ENCODE results near the gene ATP4B. TPM values are rescaled to one million over a fixed set of nuclear protein-coding genes. Genes with fewer than 3 reads are reported as not detected.

The ATP4B gene
- total and polyA plus RNA-seq, 2 experiments from 2014 or later = not detected

DNA sequence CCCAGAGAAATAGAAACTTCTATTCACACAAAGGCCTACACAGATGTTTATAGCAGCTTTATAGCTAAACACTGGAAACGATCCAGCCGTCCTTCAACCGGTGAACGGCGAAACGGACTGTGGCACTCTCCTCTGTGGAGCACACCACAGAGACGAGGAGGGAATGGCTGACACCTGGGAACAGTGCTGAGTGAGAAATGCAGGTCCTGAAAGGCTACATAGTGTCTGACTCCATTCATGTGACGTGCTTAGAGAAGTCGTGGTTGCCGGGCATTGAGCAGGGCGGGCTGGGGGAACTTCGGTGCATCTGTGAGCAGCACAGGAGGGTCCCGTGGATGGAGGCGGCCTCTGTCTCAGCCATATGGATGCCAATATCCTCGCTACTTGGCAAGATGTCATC lies 5.9 kb upstream of the ATP4B start:
- Histone ChIP-seq H3K27me3 (replicated peaks; ENCODE audit: insufficient read depth) (peaks cover 8% of the 10 kb centered on the region), H3K4me3 (no peak overlapping the region), H4K20me1 (ENCODE audit: insufficient read depth) (no peaks in the 10 kb centered on the region), H2AFZ (no peak overlapping the region), H3F3A (ENCODE audit: insufficient read depth) (no peaks in the 10 kb centered on the region; the same call in 1 of the 2 replicates), H3K36me3 (ENCODE audit: low read depth) (no peaks in the 10 kb centered on the region), H3K9ac (no peak overlapping the region), H3K9me2 (ENCODE audit: insufficient read depth) (no peaks in the 10 kb centered on the region), H3K4me2 (ENCODE audit: unreplicated experiment) (no peak overlapping the region), H3K4me1 (ENCODE audit: insufficient read depth) (no peaks in the 10 kb centered on the region), H3K79me2 (ENCODE audit: insufficient read depth) (no peaks in the 10 kb centered on the region), H3K9me3 (ENCODE audit: low read depth) (no peaks in the 10 kb centered on the region), H3K27ac (no peak overlapping the region)
- TF ChIP-seq EZH2phosphoT487 (IDR thresholded peaks at IDR 0.05; ENCODE audit: insufficient read depth, low read depth) (no peak), EZH2 (IDR thresholded peaks at IDR 0.05; ENCODE audit: insufficient read depth, poor library complexity, severe bottlenecking) (no peak)
- WGBS, 2 experiments (ENCODE audit: low coverage in 1 of 2, low lambda C conversion rate in 2 of 2, missing lambda C conversion rate in 2 of 2) = 28 to 41% methylated on average over 15 of the region's 15 CpGs
- in situ Hi-C loops (cut with MboI) = no loop called here
- DNase-seq = no peak

DNA sequence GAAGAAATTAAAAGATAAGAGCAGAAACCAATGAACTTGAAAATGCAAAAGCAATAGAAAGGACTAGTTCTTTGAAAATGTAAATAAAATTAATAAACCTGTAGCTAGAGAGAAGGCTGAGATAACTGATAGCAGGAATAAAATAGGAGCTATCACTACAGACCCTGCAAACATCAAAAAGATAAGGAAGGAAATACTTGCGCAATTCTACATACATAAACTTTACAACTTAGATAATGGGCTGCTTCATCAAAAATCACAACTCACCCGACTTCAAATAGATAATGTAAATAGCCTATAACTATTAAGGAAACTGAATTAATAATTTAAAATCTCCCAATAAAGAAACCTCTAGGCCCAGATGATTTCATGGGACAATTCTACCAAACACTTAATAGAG lies 3.5 kb upstream of the ATP4B start:
- in situ Hi-C loops (cut with MboI) = no loop called here
- Histone ChIP-seq H3K4me1 (ENCODE audit: insufficient read depth) (no peaks in the 10 kb centered on the region), H3K9ac (no peak overlapping the region), H3K9me2 (ENCODE audit: insufficient read depth) (no peaks in the 10 kb centered on the region), H3F3A (ENCODE audit: insufficient read depth) (no peaks in the 10 kb centered on the region; the same call in 1 of the 2 replicates), H3K27ac (no peak overlapping the region), H3K4me3 (no peak overlapping the region), H3K27me3 (replicated peaks; ENCODE audit: insufficient read depth) (peaks cover 8% of the 10 kb centered on the region), H4K20me1 (ENCODE audit: insufficient read depth) (no peaks in the 10 kb centered on the region), H3K9me3 (ENCODE audit: low read depth) (no peaks in the 10 kb centered on the region), H3K4me2 (ENCODE audit: unreplicated experiment) (no peak overlapping the region), H3K36me3 (ENCODE audit: low read depth) (no peaks in the 10 kb centered on the region), H3K79me2 (ENCODE audit: insufficient read depth) (no peaks in the 10 kb centered on the region), H2AFZ (no peak overlapping the region)
- no peak for DNase-seq
- 74 to 81% methylated on average over 2 of the region's 2 CpGs for WGBS, 2 experiments (ENCODE audit: low coverage in 1 of 2, low lambda C conversion rate in 2 of 2, missing lambda C conversion rate in 2 of 2)
- TF ChIP-seq EZH2phosphoT487 (IDR thresholded peaks at IDR 0.05; ENCODE audit: insufficient read depth, low read depth) (no peak), EZH2 (IDR thresholded peaks at IDR 0.05; ENCODE audit: insufficient read depth, poor library complexity, severe bottlenecking) (no peak)

DNA sequence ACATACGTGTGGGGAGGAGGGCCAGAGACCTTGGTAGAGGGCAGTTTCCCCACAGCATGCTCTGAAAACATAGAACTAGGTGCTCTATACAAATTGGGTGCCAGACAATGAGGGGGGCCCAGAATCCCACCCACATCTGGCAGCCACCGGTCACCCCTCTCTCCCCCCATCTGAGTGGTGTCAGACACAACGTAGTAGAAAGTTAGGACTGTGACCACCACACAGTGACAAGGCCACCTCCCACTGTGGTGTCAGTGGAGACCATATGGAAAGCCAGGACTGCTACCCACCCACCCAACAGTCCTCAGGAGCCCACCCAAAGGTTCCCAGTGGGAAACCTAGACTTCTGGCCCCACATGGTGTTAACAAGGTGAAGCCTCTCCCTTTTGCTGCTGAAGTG lies 2.1 kb upstream of the ATP4B start:
- H2AFZ ChIP-seq = no peak overlapping the region
- no peak overlapping the region for H3K9ac ChIP-seq
- DNase-seq = no peak
- H3K27me3 ChIP-seq (replicated peaks; ENCODE audit: insufficient read depth) = peaks cover 8% of the 10 kb centered on the region
- H3K4me1 ChIP-seq (ENCODE audit: insufficient read depth) = no peaks in the 10 kb centered on the region
- H3K27ac ChIP-seq = no peak overlapping the region
- H4K20me1 ChIP-seq (ENCODE audit: insufficient read depth) = no peaks in the 10 kb centered on the region
- WGBS, 2 experiments (ENCODE audit: low coverage in 1 of 2, low lambda C conversion rate in 2 of 2, missing lambda C conversion rate in 2 of 2) = 60 to 64% methylated on average over 3 of the region's 3 CpGs
- in situ Hi-C loops (cut with MboI) = no loop called here
- no peaks in the 10 kb centered on the region for H3F3A ChIP-seq (ENCODE audit: insufficient read depth)
- no peak for TF ChIP-seq EZH2 (IDR thresholded peaks at IDR 0.05; ENCODE audit: insufficient read depth, poor library complexity, severe bottlenecking)
- TF ChIP-seq EZH2phosphoT487 (IDR thresholded peaks at IDR 0.05; ENCODE audit: insufficient read depth, low read depth) = no peak
- H3K4me3 ChIP-seq = no peak overlapping the region
- H3K4me2 ChIP-seq (ENCODE audit: unreplicated experiment) = no peak overlapping the region
- H3K9me2 ChIP-seq (ENCODE audit: insufficient read depth) = no peaks in the 10 kb centered on the region
- no peaks in the 10 kb centered on the region for H3K9me3 ChIP-seq (ENCODE audit: low read depth)
- no peaks in the 10 kb centered on the region for H3K36me3 ChIP-seq (ENCODE audit: low read depth)
- H3K79me2 ChIP-seq (ENCODE audit: insufficient read depth) = no peaks in the 10 kb centered on the region

DNA sequence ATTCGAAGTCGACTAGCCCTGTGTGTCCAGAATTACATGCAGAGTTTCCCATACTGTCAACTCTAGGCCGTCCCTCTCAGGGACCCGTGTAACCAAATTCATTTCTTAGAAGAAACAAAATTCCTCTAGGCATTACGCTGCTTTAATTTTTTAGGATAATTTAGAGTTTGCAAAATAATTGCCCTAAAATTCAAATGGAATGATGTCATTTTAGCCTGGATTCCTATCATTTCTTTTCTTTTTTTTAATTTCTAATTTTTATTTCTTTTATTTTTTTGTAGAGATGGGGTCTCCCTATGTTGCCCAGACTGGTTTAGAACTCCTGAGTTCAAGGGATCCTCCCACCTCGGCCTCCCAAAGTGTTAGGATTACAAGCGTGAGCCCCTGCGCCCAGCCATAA lies 1.3 kb upstream of the ATP4B start:
- H4K20me1 ChIP-seq (ENCODE audit: insufficient read depth) = no peaks in the 10 kb centered on the region
- no peaks in the 10 kb centered on the region for H3K36me3 ChIP-seq (ENCODE audit: low read depth)
- no peak overlapping the region for H3K4me3 ChIP-seq
- TF ChIP-seq EZH2 (IDR thresholded peaks at IDR 0.05; ENCODE audit: insufficient read depth, poor library complexity, severe bottlenecking) (no peak), EZH2phosphoT487 (IDR thresholded peaks at IDR 0.05; ENCODE audit: insufficient read depth, low read depth) (no peak)
- in situ Hi-C loops (cut with MboI) = no loop called here
- no peaks in the 10 kb centered on the region for H3K9me2 ChIP-seq (ENCODE audit: insufficient read depth)
- no peak overlapping the region for H3K9ac ChIP-seq
- DNase-seq = no peak
- peaks cover 6% of the 10 kb centered on the region for H3K27me3 ChIP-seq (replicated peaks; ENCODE audit: insufficient read depth)
- no peak overlapping the region for H2AFZ ChIP-seq
- no peaks in the 10 kb centered on the region for H3F3A ChIP-seq (ENCODE audit: insufficient read depth)
- no peaks in the 10 kb centered on the region for H3K79me2 ChIP-seq (ENCODE audit: insufficient read depth)
- WGBS, 2 experiments (ENCODE audit: low coverage in 1 of 2, low lambda C conversion rate in 2 of 2, missing lambda C conversion rate in 2 of 2) = 76 to 77% methylated on average over 8 of the region's 8 CpGs
- H3K9me3 ChIP-seq (ENCODE audit: low read depth) = no peaks in the 10 kb centered on the region
- no peak overlapping the region for H3K27ac ChIP-seq
- H3K4me1 ChIP-seq (ENCODE audit: insufficient read depth) = no peaks in the 10 kb centered on the region
- no peak overlapping the region for H3K4me2 ChIP-seq (ENCODE audit: unreplicated experiment)

DNA sequence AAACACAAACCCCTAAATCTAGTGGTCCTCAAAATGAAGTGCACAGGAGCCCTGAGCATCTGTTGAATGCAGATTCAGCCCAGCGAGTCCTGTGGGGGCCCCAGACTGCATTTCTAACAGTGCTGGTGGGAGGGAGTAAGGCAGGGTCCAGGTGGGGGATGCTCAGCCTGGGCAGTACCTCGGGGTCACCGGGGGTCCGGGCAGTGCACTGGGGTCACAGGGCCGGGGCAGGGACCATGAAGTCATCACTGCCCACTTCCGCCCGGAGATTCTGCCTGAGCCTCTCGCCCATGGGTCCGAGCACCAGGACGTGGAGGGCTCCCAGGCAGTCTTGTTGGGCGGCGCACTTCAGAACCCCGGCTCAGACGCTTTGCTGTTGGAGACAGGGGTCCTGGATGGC lies 838 bp upstream of the ATP4B start:
- in situ Hi-C loops (cut with MboI) = no loop called here
- 48 to 61% methylated on average over 12 to 13 of the region's 14 CpGs for WGBS, 2 experiments (ENCODE audit: low coverage in 1 of 2, low lambda C conversion rate in 2 of 2, missing lambda C conversion rate in 2 of 2)

More for the DNA sequence above, 838 bp upstream of the ATP4B start:
- no peak overlapping the region for H3K4me3 ChIP-seq
- no peak overlapping the region for H3K27ac ChIP-seq
- no peak overlapping the region for H2AFZ ChIP-seq
- H3K9me2 ChIP-seq (ENCODE audit: insufficient read depth) = no peaks in the 10 kb centered on the region
- no peaks in the 10 kb centered on the region for H3F3A ChIP-seq (ENCODE audit: insufficient read depth)
- H3K36me3 ChIP-seq (ENCODE audit: low read depth) = no peaks in the 10 kb centered on the region
- DNase-seq = no peak
- no peaks in the 10 kb centered on the region for H4K20me1 ChIP-seq (ENCODE audit: insufficient read depth)
- no peak overlapping the region for H3K4me2 ChIP-seq (ENCODE audit: unreplicated experiment)
- TF ChIP-seq EZH2 (IDR thresholded peaks at IDR 0.05; ENCODE audit: insufficient read depth, poor library complexity, severe bottlenecking) = no peak
- TF ChIP-seq EZH2phosphoT487 (IDR thresholded peaks at IDR 0.05; ENCODE audit: insufficient read depth, low read depth) = no peak
- no peak overlapping the region for H3K9ac ChIP-seq
- no peaks in the 10 kb centered on the region for H3K9me3 ChIP-seq (ENCODE audit: low read depth)
- no peaks in the 10 kb centered on the region for H3K79me2 ChIP-seq (ENCODE audit: insufficient read depth)
- no peaks in the 10 kb centered on the region for H3K4me1 ChIP-seq (ENCODE audit: insufficient read depth)
- H3K27me3 ChIP-seq (replicated peaks; ENCODE audit: insufficient read depth) = peaks cover 3% of the 10 kb centered on the region; the same call in 1 of the 2 replicates

All from GM23248 (cell line).